SH-SY5Y (cell line): Measurements from ENCODE around the gene SLC35G6.
"Not testable (repeated sequence)": the region's sequence is repeated elsewhere in the genome, so short reads cannot be mapped to it uniquely, and the experiment has no call there.

Source experiments
- GATA2 ChIP-seq: IDR thresholded peaks from 2 replicates; pipeline ENCODE4 v1.6.1; 2011; ENCODE audit warnings: mild to moderate bottlenecking, low read depth, low read length
- GATA3 ChIP-seq: IDR thresholded peaks from 2 replicates; pipeline ENCODE4 v1.6.1; 2011; ENCODE audit warnings: low read depth, mild to moderate bottlenecking, low read length, moderate library complexity

Gene SLC35G6

DNA sequence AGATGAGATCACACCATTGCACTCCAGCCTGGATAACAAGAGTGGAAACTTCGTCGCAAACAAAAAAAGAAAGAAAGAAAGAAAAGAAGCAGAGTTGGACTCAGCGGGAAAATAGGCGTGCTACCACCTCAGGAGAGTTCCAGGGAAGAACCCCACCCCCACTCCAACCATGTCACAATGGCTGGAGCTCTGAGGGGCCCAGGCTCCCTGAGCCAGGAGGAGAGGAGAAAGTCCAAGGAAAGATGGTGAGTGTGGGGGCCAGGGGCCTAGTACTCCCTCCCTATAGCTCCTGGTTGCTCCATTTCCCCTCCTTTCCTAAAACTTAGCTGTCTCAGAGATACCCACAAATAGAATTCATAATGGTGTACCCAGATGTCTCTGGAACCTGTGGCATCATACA lies at the start of gene SLC35G6:
Gene SLC35G6, plus strand, starts transcription at position 172 of the 400 bp plus-strand sequence. Its CDS starts 71 bp downstream, at position 243.
- not testable (repeated sequence) for TF ChIP-seq GATA2, GATA3

GRCh38 chr17:7432296-7432695 lies 49.0 kb upstream of the SLC35G6 start:
- TF ChIP-seq GATA2 (no peak), GATA3 (no peak)

GRCh38 chr17:7435676-7436555 lies 45.3 kb upstream of the SLC35G6 start:
- TF ChIP-seq GATA2 (no peak), GATA3 (no peak)

DNA sequence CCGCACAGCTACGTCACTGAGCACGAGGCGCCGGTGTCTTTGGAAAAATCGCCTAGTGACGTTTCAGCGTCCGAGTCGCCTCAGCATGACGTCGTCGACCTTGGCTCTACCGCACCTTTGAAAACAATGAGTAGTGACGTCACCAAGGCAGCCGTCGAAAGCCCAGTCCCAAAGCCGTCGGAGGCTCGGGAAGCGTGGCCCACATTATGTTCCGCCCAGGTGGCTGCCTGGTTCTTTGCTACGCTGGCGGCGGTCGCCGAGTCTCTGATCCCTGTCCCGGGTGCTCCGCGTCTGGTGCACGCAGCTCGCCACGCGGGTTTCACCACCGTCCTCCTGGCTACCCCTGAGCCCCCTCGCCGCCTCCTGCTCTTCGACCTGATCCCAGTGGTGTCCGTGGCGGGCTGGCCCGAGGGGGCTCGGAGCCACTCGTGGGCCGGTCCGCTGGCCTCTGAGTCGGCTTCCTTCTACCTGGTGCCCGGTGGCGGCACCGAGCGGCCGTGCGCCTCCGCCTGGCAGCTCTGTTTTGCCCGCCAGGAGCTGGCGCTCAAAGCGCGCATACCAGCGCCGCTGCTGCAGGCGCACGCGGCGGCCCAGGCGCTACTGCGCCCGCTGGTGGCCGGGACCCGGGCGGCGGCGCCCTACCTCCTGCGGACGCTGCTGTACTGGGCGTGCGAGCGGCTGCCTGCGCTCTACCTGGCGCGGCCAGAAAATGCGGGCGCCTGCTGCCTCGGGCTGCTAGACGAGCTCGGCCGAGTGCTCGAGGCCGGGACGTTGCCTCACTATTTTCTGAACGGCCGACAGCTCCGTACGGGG lies 44.5 kb upstream of the SLC35G6 start:
- no peak for TF ChIP-seq GATA2
- TF ChIP-seq GATA3, result no peak

DNA sequence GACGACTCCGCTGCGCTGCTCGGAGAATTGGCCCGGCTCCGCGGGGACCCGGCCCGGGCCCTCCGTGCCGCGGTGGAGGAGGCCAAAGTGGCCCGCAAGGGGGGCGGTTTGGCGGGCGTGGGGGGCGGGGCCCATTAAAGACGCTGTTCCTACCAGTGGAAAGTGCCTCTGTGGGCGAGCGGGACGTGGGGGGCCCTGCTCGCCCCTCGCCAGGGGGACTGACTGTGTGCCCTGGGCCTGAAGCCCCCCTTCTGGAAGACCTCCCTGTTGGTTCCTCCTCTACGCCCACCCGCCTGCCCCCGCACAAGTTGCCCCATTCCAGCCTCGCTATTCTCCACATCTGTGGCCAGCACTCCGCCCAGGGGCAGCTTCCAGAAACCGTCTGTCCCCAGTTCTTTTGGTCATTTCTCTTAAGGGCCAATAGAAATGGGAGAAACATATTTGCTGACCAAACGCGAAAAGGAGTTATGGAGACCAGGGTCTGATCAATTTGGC lies 43.8 kb upstream of the SLC35G6 start:
- no peak for TF ChIP-seq GATA3
- TF ChIP-seq GATA2, result no peak

DNA sequence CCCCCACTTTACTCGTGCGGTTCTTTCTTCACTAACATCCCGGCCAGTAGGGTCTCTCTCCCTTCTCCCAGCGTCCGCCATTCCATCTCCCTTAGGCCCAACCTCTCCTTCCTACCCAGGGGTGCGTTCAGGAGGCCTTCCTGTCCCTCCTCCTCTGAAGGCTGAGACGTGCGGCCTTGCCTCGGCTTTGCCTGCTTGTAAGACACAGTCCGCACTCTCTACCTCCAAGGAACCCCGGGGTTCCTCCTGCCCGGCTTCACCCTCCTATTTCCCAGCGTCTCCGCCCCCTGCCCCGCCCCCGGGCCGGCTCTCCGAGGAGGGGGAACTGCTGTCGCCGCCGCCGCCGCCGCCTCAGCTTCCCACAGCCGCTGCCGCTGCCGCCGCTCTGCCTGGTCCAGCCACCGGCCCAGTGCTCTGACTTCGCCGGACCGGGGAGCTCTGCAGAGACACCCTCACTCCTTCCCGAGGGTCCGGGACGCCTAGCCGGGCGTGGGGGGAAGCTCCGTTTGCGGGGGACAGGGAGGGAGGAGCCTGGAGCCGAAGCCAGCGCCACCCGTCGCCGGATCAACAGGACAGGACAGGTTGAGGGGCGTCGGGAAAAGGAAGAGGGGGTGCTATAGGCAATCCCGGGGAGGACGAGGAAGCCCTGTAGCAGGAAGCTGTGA lies 43.2 kb upstream of the SLC35G6 start:
- TF ChIP-seq GATA3 (no peak), GATA2 (no peak)

DNA sequence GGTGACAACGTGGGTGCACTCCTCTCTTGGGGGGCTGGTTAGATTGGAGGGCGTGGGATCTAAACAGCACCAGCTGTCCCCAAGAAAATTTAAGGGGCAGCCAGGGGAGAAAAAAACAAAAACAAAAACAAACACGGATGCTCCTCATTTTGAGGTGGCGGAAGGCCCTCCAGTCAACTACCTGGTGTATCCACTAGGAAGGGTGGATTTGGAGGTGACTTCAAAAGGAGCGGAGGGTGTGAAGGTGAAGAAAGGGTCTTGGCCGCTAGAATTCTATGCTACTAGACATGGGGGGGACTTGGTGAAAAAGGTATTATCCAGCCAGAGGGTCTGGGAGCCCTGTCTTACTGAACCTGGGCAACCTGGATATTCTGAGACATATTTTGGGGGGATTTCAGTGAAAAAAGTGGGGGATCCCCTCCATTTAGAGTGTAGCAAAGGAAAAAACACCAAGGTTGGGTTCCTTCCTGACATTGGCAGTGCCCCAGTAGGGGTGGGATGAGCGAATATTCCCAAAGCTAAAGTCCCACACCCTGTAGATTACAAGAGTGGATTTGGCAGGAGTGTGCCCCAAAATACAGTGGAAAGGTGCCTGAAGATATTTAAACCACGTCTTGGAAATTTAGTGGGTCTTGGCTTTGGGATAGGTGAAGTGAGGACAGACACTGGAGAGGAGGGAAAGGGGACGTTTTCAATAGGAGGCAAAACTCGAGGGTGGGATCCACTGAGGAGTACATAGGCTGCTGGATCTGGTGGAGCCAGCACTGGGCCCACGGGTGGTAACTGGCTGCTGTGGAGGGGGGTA lies 42.4 kb upstream of the SLC35G6 start:
- TF ChIP-seq GATA3 (no peak), GATA2 (no peak)

DNA sequence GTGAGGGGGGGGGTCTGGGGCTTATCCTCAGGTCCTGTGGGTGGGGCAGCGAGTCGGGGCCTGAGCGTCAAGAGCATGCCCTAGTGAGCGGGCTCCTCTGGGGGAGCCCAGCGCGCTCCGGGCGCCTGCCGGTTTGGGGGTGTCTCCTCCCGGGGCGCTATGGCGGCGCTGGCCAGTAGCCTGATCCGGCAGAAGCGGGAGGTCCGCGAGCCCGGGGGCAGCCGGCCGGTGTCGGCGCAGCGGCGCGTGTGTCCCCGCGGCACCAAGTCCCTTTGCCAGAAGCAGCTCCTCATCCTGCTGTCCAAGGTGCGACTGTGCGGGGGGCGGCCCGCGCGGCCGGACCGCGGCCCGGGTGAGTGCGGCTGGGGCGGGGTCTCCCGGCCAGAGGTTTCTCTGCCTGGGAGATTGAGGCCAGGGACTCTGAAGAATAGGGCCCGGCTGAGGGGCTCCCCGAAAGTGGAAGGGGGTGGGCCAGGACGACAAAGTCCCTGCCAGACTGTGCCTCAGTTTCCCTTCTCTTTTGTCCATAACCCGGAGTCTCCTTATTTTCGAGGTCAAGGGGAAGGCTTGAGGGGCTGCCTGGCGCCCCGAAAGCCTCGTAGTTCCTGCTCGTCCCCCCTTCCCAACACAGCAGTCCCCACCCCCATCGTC lies 41.7 kb upstream of the SLC35G6 start, which contains the start of gene FGF11:
Gene FGF11, plus strand, starts transcription at position 51 of the 651 bp plus-strand sequence. Its CDS starts 109 bp downstream, at position 160.
- TF ChIP-seq GATA2 (no peak), GATA3 (no peak)

GRCh38 chr17:7440113-7440833 lies 41.0 kb upstream of the SLC35G6 start:
- TF ChIP-seq GATA3, result no peak
- TF ChIP-seq GATA2, result no peak

- TF ChIP-seq GATA2 (no peak), GATA3 (no peak)
These were observed 40.4 kb upstream of the SLC35G6 start for GRCh38 chr17:7440834-7441195.

DNA sequence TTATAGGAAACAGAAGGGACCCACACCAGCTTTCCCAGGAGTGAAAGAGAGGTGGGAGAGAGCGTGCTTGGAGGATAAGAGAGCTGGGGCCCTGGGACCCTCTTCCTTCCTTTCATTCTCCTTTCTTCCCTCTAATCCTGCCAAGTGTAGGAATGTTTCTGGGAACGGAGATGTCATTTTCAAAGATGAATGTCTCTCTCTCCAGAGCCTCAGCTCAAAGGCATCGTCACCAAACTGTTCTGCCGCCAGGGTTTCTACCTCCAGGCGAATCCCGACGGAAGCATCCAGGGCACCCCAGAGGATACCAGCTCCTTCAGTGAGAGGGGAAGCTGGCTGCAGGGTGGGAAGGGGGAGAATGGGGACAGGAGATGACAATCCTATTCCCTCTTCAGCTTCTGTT lies 40.0 kb upstream of the SLC35G6 start:
- TF ChIP-seq GATA3 (no peak), GATA2 (no peak)

DNA sequence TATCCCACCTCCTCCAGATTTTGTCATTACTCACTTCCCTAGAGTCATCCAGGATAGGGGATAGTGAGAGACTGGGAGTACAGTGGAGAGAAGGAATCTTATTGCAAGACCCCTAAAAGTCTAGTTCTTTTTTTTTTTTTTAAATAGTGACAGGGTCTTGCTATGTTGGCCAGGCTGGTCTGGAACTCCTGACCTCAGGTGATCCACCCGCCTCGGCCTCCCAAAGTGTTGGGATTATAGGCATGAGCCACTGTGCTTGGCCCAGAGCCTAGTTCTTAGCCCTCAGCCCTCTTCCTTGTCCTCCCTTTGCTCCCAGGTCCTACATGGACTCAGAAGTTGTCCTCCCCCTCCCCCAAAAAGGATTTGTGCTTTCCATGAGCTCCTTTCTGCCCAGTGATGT lies 39.1 kb upstream of the SLC35G6 start:
- no peak for TF ChIP-seq GATA2
- no peak for TF ChIP-seq GATA3
